Activated CD4-positive, alpha-beta T cell treated with anti-CD3 and anti-CD28 coated beads, Interleukin-2, Interleukin-6, amounts not matched to agents 100 ng/mL and 50 ng/mL, durations not matched to agents 16 hours and 8 hours (primary cell): ENCODE results near the gene CRHR1.

ENCODE experiments used
- DNase-seq: peaks from one replicate; pipeline ENCODE4 v3.0.0-alpha.2; 2020

CRHR1 gene

DNA sequence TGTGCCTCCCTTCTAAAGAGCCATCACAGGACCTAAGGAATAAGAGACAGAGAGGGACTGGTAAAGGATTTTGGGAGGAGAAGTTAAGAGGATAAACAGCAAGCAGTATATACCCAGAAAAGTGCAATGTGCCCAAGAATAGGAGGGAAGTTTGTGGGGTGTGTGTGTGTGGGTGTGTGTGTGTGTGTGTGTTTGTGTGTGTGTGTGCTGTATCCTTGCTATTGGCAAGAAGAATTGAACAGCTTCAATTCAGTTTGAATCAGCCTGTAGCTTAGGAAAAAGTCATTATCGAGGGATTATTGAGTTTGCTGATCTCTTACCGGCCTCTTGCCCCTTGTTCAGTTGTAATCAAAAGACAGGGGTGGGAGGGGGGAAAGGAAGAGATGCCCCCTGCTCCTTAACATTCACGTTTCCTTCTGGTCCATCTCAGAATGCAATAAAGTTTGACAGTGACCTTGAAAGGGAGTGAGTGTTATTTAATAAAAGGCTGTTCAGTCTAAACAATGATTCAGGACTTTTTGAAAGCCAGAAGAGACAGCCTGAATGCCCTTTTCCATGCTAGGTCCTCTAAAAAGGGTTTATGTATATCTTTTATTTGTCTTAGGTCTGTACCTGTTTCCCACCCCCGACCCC is 86.3 kb downstream of the CRHR1 start:
- DNase-seq: no peak

GRCh38 chr17:45871718-45872117 is 87.6 kb downstream of the CRHR1 start:
- DNase-seq: no peak

DNA sequence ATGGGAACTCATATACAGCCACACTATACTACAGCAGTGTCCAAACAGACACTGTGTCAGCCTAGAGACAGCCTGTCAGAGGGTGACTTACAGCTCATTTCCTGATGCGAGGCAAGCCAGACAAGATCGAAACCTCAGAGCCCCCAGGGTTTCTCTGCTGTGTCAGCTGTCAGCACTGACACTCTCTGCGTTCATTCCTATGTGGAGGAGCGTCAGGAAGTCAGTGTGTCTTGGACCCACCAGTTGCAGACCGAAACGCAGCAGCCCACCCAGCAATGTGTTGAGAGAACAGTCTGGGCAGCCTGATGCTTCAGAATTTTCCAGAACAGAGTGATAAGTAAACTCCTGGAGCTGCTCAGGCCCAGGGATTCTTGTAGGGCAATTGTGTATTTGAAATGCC is 89.6 kb downstream of the CRHR1 start:
- DNase-seq: peak; percentile 61

DNA sequence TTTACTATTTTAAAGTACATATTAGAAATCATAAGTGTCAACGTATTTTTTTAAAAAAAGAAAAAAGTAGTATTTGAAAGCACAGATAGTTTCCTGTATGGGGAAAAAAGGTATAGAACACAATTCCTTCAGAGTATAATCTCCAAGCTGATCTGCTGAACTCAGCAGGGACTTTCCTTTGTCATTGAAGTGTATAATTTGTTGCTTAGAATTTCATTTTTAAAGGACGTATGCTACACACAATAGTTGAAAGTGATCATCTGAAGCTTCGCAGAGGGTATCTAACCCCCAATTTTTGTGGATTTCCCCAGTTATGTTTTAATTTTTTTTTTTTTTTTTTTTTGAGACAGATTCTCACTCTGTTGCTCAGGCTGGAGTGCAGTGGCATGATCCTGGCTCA is 90.0 kb downstream of the CRHR1 start:
- DNase-seq: no peak

DNA sequence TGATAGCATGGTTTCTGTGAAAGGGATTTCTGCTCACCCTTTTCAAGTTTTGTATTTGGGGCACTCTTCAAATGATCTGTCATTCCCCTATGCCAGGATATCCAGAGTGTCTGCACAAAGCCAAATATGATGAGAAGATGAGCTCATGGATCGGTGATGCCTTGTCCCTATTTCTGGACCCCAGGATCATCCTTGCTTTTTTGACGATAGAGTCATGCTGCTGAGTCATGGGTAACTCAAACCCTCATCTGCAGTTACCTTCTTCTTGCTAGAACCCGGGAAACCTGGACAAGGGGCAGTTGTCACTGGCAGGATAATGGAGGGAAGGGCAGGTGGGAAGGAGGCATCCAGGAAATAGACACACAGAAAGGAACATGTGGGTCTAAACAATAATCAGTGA is 92.4 kb downstream of the CRHR1 start:
- DNase-seq: no peak

GRCh38 chr17:45877467-45877866 is 93.3 kb downstream of the CRHR1 start:
- DNase-seq: no peak

GRCh38 chr17:45883063-45883462 is 98.9 kb downstream of the CRHR1 start:
- no peak for DNase-seq
